GM21576 (cell line): Measurements from ENCODE around the gene RBM6.

Experiments used
- ATAC-seq: cut with Tn5 transposase; IDR thresholded peaks from one replicate; pipeline ENCODE4 v1.9.1; 2021; ENCODE audit warnings: mild to moderate bottlenecking, moderate library complexity; ENCODE audit not compliant: unreplicated experiment

Gene RBM6

DNA sequence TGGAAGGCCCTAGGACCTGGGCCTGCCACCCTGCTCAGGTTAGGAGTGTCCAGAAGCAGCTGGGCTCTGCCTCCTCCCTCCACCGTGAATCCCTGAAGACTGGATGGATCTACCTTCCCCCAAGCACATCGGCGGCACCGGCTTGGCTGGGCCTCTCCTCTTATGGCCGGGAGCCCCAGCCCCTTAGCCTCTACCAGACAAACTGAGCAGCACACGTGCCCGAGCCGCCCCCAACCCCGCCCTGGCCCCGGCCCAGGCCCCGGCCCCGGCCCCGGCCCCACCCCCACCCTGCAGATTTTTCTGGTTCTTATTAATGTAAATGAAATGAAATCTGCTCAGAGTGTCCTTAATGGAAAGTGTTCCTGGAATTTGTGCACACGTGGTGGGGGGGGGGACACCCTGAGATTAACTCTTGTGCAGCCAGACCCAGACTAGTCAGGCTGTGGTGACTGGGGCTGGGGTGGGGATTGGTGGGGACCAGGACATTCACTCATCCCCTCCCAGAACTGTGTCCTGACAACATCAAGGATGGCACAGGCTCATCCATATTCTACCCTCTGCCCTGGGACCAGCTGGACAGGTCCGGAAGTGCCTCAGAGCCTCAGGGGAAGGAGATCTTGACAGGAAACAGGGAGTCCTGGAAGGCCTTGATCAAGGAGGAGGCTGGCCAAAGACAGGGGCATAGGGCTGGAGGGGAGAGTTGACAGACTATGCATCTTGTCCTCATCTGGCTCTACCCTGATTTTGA lies 184.3 kb downstream of the RBM6 start:
- no peak for ATAC-seq

- no peak for ATAC-seq
Measured at GRCh38 chr3:50124800-50125178, 184.8 kb downstream of the RBM6 start.

DNA sequence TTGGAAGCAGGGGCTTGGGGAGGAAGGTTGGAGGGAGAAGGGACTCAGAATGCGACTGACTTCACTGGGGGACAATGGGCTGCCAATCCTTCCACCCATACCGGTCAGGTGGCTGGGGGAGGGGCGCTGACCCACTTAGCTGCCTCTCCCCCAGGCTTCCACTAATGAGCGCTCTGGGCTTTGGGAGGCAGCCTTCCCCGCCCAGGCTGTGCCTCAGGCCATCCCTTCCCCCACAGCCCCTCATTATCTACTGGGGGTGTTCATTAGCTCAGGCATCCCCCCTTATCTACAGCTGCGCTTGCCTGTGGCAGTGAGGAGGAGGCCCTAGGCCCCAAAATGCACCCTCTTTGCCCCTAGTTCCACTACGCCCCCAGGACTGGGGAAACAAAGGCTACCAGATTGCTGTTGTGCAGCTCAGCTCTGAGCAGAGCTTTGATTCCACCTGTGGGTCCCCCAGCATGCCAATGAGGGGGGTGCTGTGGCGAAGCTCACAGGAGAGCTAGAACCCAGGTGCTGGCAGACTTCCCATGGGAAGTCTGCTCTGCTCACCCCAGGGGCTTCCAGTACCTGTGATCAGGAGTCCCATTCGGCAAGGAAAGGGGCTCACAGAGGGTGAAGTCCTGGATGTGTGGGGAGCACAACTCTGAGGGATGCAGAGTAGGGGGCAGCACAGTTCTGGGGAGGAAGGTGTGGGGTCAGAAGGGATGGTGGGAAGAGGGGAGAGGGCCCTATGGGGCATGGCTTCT lies 185.8 kb downstream of the RBM6 start:
- ATAC-seq = no peak

- no peak for ATAC-seq
Measured at GRCh38 chr3:50126287-50127211, 186.6 kb downstream of the RBM6 start.
